Anterior cingulate cortex (tissue), 58 donors: ENCODE data around the gene SASH3.

ENCODE experiments used
- DNase-seq, 58 donors: peaks; one replicate each; lab custom pipeline; 2025; lab: John Stamatoyannopoulos, UW

Gene SASH3

DNA sequence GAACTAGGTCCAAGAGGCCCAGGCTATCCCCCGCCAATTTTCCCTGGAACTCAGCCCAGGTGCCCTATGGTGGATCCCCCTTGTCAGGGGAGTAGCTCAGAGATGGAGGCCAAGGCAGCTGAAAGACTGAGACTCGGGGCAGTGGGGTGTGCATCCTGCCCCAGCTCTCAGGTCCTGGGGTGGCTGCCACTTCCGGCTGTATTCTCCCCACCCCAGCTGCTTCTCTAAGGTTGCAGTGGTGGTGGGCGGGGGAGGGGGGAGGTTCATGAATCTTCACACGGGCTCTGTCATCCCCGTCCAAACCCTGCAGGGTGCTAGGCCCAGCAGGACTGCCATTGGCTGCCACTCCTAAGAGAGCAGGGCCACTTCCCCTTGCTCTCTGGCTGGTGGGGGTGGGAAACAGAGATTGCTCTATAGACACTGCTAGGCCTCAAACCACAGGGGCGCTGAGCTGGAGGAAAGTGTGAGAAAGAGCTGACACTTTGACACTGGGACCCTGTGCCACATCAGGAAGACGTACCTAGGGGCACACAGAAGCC is 1.5 kb downstream of the SASH3 start:
- DNase-seq, result peak in 5 of 58 donors; percentile 1 to 18 (median 6)

- no peak for DNase-seq
Observed at GRCh38 chrX:129781680-129782495, 2.1 kb downstream of the SASH3 start.

- DNase-seq, result no peak
Observed at GRCh38 chrX:129782706-129783105, 3.0 kb downstream of the SASH3 start.

DNA sequence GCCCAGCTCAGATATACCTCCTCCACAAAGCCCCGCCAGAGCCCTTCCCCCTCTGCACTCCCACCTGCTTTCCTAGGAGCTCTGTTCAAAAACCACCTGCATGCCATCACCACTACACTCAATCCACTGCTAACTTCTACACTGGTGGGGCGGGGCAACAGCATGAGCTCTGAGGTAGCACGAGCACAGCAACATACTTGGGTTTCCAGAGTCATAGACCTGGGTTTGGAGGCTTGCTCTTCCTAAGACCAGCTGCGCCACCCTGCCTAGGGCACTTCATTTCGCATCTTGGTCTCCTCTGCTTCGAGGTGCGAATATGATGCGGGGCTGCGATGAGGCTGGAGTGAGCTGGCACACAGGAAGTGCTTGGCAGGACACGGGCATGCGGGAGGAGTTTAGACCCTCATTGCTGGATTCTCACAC is 3.6 kb downstream of the SASH3 start:
- no peak for DNase-seq

DNA sequence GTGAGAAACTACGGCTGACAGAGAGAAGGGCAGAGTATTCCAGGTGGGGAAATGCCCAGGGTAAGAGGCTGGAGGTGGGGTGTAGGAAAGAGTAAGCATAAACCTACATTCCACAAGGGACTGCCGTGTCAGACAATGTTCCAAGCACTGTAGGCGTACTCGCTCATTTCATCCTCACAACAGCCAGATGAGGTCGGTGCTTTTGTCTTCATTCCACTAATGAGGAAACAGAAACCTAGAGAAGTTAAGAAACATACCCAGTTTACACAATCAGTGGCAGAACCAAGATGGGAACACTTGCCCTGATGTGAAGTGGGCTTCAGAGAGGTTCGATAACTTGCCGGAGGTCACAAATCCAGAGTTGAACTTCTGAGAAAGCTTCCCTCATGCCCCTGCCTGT is 4.6 kb downstream of the SASH3 start:
- DNase-seq, result no peak

GRCh38 chrX:129785160-129785947 is 5.6 kb downstream of the SASH3 start:
- no peak for DNase-seq

GRCh38 chrX:129786210-129786651 is 6.5 kb downstream of the SASH3 start:
- DNase-seq, result no peak

DNA sequence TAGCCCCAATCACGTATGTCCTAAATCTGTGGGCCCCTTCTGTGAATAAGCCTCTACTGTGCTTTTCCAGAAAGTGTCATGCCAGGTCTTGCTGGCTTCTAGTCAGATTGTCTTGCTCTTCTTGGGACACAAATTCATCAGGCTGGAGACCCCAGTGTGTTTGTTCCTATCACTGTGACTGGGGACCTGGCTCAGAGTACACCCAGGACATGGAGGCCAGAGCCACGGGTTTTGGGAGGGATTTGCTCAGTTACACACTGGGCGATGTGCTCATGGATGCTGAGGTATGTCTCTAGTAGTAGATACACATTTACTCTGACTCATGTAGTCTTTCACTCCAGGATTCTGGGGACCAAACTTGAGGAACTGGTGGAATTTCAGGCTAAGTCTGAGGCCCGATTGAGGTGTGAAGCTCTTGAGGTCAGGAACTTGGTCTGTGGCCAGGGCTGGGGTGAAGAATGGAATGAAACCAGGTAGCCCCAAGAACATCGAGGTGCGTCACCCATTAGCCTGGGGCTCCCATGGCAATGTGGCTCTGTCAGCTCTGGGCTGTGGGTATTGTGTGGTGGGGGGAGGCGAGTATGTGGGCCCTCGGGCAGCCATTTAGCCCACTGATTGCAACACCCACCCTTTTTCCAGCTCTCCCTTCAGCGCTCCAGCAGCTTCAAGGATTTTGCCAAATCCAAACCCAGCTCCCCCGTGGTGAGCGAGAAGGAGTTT is 7.7 kb downstream of the SASH3 start:
- no peak for DNase-seq

- no peak for DNase-seq
Observed at GRCh38 chrX:129788527-129788926, 8.8 kb downstream of the SASH3 start.

DNA sequence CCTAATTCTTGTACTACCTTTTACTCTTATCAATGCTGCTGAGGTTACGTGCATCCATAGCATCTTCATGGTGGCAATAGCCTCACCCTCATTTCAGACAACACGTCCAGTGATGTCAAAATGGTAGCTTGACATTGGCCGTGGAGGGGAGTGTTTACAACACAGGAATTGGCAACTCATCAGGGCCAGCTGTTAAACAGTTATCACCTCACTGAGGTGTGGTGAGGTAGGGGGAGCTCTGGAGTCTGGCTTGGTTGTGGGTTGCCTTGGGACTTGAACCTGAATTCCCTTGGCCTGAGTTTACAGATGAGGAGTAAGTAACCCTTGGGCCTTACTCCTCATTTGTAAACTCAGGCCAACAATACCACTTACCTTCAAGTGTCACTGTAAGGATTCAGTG is 10.4 kb downstream of the SASH3 start:
- no peak for DNase-seq

DNA sequence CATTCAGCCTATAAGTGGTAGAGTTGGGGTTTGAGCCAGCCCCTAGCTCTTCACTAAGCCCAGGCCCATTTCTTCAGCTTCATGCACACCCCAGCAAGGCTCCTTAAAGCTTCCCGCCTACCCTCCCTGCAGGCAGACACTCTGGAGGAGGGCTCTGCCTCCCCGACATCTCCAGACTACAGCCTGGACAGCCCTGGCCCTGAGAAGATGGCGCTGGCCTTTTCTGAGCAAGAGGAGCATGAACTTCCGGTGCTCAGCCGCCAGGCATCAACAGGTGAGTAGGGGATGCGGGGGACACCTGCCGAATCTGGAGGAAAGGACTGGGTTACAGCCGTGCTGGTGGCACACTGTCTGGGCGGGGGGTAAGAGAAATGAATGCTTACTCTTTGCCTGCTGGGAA is 11.1 kb downstream of the SASH3 start:
- no peak for DNase-seq

DNA sequence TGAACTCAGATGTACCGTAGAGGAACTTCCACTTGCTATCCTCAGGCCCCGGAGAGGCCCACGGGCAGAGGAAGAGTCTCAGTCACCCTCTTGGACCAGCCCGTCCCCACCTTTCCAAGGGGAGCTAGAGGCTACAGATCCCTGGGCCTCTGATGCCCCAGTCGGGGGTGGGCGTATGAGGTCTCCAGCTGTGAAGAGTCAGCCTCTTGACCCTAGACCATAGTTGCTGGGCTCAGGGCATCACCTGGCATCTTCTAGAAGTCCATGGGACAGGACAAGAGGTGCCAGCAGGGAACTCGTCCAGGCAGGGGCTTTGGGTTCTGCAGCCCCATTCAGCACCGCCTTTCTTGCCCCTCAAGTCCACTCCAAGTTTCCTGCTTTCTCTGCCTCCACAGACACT is 11.6 kb downstream of the SASH3 start:
- DNase-seq, result no peak

DNA sequence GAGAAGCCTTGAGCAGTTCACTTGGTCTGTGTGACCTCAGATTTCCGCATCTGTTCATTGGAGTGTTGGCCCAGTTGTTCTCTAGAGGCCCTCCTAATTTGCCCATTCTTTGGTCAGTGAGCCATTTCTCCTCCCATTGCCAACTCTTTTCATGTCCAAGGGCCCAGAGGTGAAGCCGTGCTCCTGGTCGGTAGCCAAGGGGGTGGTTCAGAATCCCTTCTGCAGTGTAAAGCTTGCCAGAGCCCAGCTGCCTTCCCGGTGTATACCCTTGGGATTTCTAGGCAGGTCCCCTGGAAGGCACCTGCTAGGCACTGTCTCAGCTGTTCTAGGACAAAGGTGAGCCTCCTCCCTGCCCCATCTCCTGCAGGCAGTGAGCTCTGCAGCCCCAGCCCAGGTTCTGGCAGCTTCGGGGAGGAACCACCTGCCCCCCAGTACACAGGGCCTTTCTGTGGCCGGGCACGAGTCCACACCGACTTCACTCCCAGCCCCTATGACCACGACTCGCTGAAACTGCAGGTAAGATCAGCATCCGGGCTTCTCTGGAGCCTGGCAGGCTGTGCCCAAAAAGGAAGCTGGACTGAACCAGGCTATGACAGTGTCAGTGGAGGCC is 12.3 kb downstream of the SASH3 start:
- no peak for DNase-seq

DNA sequence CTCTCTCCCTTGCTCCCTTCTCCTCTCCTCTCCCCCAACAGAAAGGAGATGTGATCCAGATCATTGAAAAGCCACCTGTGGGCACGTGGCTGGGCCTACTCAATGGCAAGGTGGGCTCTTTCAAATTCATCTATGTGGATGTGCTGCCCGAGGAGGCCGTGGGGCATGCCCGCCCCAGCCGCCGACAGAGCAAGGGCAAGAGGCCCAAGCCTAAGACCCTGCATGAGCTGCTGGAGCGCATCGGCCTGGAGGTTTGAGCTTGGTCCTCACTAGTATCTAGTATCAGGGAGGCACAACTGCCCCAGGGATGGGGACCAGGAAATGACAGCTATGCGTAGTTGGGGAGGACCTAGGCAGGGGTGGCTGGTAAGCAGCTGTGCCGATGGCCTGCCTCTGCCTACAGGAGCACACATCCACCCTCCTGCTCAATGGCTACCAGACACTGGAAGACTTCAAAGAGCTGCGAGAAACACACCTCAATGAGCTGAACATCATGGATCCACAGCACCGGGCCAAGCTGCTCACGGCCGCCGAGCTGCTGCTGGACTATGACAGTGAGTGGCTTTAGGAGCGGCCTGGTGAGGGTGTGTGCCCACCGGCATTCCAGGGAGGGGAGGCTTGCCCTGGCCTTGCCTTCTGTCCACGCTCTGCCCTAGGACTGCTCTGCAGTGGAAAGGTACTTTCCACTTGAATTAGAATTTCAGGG is 13.0 kb downstream of the SASH3 start:
- no peak for DNase-seq

DNA sequence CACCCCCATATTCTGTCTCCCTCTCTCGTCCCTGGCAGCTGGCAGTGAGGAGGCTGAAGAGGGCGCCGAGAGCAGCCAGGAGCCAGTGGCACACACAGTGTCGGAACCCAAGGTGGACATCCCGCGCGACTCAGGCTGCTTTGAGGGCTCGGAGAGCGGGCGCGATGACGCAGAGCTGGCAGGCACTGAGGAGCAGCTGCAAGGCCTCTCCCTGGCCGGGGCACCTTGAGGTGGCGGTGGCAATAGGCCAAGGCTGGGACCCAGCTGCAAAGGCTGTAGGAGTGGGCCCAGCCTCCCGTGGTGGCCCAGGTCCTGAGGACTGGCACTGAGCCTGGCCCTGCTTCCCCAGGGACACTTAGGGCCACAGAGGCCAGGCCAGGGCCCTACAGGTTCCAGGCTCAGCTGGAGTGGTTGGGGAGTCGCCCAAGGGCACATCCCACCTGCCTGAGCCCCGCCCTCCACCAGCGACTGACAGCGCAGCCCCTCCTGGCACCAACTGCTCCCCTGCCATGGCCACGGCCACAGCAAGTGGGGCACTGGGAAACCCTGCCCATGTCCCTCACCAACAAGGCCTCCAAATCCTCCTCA is 13.9 kb downstream of the SASH3 start:
- DNase-seq, result peak in 2 of 58 donors; percentile 8 to 23

GRCh38 chrX:129795584-129795983 is 15.8 kb downstream of the SASH3 start:
- no peak for DNase-seq

GRCh38 chrX:129797251-129797906 is 17.6 kb downstream of the SASH3 start:
- DNase-seq, result no peak

DNA sequence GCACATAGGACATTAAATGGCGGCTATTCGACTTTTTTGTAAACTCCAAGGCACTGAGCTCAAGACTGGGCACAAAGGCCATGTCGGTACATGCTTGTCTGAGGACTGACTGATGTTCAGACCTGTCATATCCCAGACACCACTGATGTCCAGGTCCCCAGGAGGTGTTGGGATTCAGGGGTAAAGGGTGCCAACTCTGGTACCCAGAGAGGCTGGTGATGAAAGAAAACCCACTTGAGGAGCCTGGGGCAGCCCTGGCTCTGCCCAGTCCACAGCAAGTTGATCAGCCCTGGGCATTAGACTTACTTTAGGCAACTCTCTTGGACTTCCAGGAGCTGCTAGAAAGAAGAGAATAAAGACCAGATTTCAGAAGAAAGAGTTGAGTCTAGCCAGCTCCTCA is 18.7 kb downstream of the SASH3 start:
- no peak for DNase-seq

DNA sequence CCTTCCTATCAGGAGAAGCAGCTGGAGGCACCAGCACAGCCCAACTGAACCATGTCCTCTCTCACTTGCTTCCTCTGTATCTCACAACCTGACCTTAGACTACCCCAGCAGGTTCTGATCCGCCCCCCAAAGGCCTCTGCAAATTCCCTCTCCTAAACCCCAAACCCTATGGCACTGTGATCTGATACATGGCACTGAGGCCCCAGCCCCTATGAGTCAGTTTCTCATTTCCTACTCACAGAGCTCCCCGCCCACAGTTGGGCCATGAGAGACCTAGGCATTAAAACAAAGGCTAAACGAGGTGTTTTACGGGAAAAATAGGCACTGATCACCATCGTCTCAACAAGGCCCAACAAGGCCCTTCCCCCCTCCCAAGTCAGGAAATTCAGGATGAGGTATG is 19.1 kb downstream of the SASH3 start:
- no peak for DNase-seq
